Psoas muscle (tissue), 8 donors: ENCODE results near the gene NPFF. TPM values are rescaled to one million over a fixed set of nuclear protein-coding genes. Genes with fewer than 3 reads are reported as not detected.

Experiments used
- ATAC-seq, 4 donors: fragments of 200-7000 bp; cut with Tn5 transposase; one replicate each; pipeline ENCODE4 v1.9.1; 2020; ENCODE audit warnings: moderate library complexity in 3 of 4, mild to moderate bottlenecking in 2 of 4
- DNase-seq, 2 donors: peaks; one replicate each; pipeline ENCODE4 v3.0.0-alpha.2; 2020
- H3K27ac ChIP-seq: fragments of 200-600 bp; one replicate; pipeline ENCODE4 v1.8.0; 2022
- H3K27me3 ChIP-seq, 3 donors: fragments of 200-600 bp in 1 of 3; one replicate each; pipeline versions ENCODE4 v1.6.1 to v1.8.0; 2013 to 2022; ENCODE audit warnings: low read length in 2 of 3, mild to moderate bottlenecking in 2 of 3, moderate library complexity in 1 of 3; ENCODE audit not compliant: insufficient read depth in 3 of 3
- H3K36me3 ChIP-seq, 2 donors: fragments of 200-600 bp in 1 of 2; one replicate each; pipeline versions ENCODE4 v1.6.1 to v1.8.0; 2013 to 2022; ENCODE audit warnings: low read depth in 1 of 2, mild to moderate bottlenecking in 1 of 2, moderate library complexity in 1 of 2; ENCODE audit not compliant: insufficient read depth in 1 of 2
- H3K4me1 ChIP-seq: fragments of 200-600 bp; one replicate; pipeline ENCODE4 v1.8.0; 2022
- H3K4me3 ChIP-seq: fragments of 200-600 bp; one replicate; pipeline ENCODE4 v1.8.0; 2022; ENCODE audit warnings: mild to moderate bottlenecking
- H3K9me3 ChIP-seq: fragments of 200-600 bp; one replicate; pipeline ENCODE4 v1.8.0; 2022
- WGBS, 3 donors: extraction: QIAGEN DNeasy Blood & Tissue Kit; methylation state at CpG; one replicate each; pipeline versions ENCODE4 v1.1.6 to v1.1.7; 2013; 5-methylcytosine and 5-hydroxymethylcytosine counted together
- intact Hi-C, 2 donors: fragments of 100-400 bp; cut with DNase I; formaldehyde crosslinking; loops; one replicate each; pipeline versions ENCODE4 v1.11.0 to v1.14.2; 2022
- polyA plus RNA-seq, 3 donors: library from polyadenylated mRNA; stranded (reverse); fragments of 200-250 nt; gene quantifications; one replicate each; pipeline ENCODE4 v1.2.3, GENCODE V29; 2013
- total RNA-seq, 4 donors: library from RNA; stranded (reverse); fragmentation: NEBNext Ultra II Directional in 2 of 4; extraction: Animal tissue kit (Norgen Biotek cat#: 25700) in 2 of 4; gene quantifications; one replicate each; pipeline versions ENCODE4 v1.2.1 to v1.2.4, GENCODE V29; 2021 to 2023
- TF ChIP-seq, protein P1 (sequence below): fragments of 200-600 bp; IDR thresholded peaks from one replicate; pipeline ENCODE4 v1.8.0; 2022; ENCODE audit warnings: antibody characterized with exemption
- donor health status: healthy with polysubstance abuse.
- donor health status: DM: no; HTN: no; CAD: no; lungs with moderate emphysema.
- donor health status: Bipolar disorder and iron deficiency.
- donor health status: healthy.
- donor health status: DM: yes; HTN: yes; CAD: no.
- donor health status: DM: no; HTN: no; CAD: no.
- donor health status: DM: no; HTN: no; CAD: no.
- donor health status: DM: yes; HTN: yes; CAD: no.

The NPFF gene
- total and polyA plus RNA-seq, 7 donors, result not detected

DNA sequence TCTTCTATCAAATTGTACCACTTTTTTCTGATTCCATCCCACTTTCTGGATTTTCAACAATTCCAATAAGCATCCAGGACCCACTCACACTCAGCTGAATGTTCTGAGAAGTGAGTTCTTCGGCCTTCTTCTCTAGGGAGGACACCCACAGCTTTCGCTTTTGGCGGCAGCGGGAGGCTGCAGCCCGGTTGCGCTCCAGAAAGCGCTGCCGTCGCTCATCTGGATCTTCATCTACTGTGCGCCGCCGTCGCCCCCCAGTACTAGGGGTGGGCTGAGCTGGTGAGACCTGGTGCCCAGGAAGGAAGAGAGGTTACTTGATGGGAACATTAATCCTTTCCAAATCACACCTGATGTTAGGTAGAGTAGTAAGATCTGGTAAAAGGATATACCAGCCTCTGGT lies 17.2 kb upstream of the NPFF start:
- no peaks in the 10 kb centered on the region for H3K9me3 ChIP-seq
- intact Hi-C loops, result no loop called here
- no peak overlapping the region for H3K4me3 ChIP-seq
- no peak overlapping the region for H3K27ac ChIP-seq
- peaks cover 7 to 99% of the 10 kb centered on the region in 2 donors for H3K36me3 ChIP-seq
- ATAC-seq (no peak), DNase-seq (no peak)
- 95 to 97% (median 96%) methylated on average over 13 of the region's 13 CpGs for WGBS, 3 donors
- no peaks in the 10 kb centered on the region for H3K4me1 ChIP-seq
- H3K27me3 ChIP-seq, result no peaks in the 10 kb centered on the region
- TF ChIP-seq, protein P1, sequence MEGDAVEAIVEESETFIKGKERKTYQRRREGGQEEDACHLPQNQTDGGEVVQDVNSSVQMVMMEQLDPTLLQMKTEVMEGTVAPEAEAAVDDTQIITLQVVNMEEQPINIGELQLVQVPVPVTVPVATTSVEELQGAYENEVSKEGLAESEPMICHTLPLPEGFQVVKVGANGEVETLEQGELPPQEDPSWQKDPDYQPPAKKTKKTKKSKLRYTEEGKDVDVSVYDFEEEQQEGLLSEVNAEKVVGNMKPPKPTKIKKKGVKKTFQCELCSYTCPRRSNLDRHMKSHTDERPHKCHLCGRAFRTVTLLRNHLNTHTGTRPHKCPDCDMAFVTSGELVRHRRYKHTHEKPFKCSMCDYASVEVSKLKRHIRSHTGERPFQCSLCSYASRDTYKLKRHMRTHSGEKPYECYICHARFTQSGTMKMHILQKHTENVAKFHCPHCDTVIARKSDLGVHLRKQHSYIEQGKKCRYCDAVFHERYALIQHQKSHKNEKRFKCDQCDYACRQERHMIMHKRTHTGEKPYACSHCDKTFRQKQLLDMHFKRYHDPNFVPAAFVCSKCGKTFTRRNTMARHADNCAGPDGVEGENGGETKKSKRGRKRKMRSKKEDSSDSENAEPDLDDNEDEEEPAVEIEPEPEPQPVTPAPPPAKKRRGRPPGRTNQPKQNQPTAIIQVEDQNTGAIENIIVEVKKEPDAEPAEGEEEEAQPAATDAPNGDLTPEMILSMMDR, result no peak

DNA sequence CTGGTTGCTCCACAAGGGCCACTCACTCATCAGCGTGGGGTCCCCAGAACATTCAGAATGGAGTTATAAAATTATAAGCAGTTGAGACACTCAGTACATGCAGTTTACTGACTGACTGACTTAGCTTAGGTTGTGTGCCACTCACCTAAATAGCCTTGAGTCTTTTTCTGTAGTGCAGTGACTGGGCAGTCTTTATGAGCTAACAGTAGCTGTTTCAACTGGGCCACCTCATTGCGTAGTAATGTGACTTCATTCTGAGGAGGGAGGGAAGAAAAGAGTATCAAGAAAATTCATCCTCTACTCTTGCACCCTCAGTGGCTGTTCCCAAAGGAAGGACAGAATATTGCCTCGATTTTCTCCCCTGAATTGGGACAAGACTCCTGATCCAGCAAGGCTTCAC lies 15.8 kb upstream of the NPFF start:
- H3K36me3 ChIP-seq, result peaks cover 7 to 100% of the 10 kb centered on the region in 2 donors
- intact Hi-C loops, result no loop called here
- no peak overlapping the region for H3K27ac ChIP-seq
- no peaks in the 10 kb centered on the region for H3K27me3 ChIP-seq
- DNase-seq (no peak), ATAC-seq (no peak)
- no peaks in the 10 kb centered on the region for H3K4me1 ChIP-seq
- TF ChIP-seq, protein P1, result no peak
- no peak overlapping the region for H3K4me3 ChIP-seq
- 95 to 98% (median 95%) methylated on average over 3 of the region's 3 CpGs for WGBS, 3 donors
- H3K9me3 ChIP-seq, result no peaks in the 10 kb centered on the region

DNA sequence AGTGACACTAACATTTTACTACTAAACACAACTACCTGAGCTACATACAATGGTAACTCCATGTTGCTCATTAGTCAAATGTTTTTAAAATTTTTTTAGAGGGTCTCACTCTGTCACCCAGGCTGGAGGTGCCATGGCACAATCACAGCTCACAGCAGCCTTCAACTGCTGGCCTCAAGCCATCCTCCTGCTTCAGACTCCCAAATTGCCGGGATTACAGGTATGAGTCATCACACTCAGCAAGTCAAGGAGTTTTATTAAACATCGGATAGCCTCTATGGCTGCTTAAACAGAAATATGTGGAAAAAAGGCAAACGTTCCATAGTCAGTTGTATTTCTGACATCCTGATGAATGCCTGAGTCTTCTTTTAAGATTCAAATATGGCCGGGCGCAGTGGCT lies 11.1 kb upstream of the NPFF start:
- Histone ChIP-seq H3K27ac (no peak overlapping the region), H3K4me1 (no peaks in the 10 kb centered on the region), H3K27me3 (no peaks in the 10 kb centered on the region), H3K36me3 (peaks cover 20 to 100% of the 10 kb centered on the region in 2 donors), H3K4me3 (no peak overlapping the region), H3K9me3 (no peaks in the 10 kb centered on the region)
- WGBS, 3 donors, result 73 to 85% (median 76%) methylated on average over 5 of the region's 5 CpGs
- DNase-seq (no peak), ATAC-seq (no peak)
- intact Hi-C loops, result no loop called here
- TF ChIP-seq, protein P1, result no peak

DNA sequence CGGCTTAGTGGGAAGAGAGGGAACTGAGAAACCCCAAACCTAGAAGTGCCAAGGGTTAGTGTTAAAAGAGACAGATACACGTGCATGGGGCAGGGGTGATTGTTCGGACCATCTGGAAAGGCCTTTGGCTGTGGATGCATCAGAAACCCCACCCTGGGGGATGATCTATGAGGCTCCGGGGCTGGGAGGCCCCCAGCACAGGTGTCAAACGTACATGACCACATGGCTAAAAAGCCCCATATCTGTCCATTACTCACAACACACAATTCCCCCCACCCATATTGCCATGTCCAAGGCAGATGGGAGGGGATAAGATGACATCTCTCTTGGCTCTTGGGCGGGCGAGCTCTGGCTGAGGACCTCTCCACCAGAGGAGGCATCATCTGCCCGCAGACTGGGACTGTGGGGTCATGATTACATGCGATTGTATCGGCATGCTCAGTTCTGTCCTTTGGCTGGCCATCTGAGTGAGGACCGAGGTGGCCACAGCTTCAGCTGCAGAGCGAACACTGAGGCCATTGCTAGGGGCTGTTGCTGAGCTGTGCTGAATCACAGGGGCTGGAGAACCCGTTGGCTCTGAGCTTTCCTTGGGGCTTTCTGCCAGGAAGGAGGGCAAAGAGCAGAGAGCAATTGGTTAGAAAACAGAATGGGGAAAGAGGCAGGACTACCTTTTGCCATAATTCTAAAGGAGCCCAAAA lies 9.6 kb upstream of the NPFF start:
- intact Hi-C loops, result no loop called here
- no peaks in the 10 kb centered on the region for H3K9me3 ChIP-seq
- H3K27ac ChIP-seq, result no peak overlapping the region
- TF ChIP-seq, protein P1, result no peak
- no peak overlapping the region for H3K4me3 ChIP-seq
- ATAC-seq, result no peak
- WGBS, 3 donors, result 83 to 84% (median 83%) methylated on average over 13 of the region's 13 CpGs
- H3K4me1 ChIP-seq, result no peaks in the 10 kb centered on the region
- no peaks in the 10 kb centered on the region for H3K27me3 ChIP-seq
- no peak for DNase-seq
- H3K36me3 ChIP-seq, result peaks cover 16 to 100% of the 10 kb centered on the region in 2 donors

DNA sequence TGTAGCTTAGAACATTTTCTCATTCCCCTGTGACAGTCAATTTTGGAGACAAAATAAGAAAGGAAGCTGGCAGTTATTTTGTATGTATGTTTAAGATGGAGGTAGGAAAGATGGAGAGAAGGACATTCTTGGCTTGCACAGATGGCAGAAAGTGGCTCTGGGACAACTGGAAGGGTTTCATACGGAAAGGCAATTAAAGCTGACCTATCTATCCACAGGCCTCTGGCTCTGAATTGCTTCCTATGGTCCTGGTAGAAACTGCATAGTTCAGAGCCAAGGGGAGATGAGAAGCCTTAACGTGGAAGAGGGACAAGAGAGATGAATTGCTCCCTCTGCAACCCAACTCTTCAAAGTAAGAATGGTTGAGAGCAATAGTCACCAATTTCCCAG lies 8.0 kb upstream of the NPFF start:
- TF ChIP-seq, protein P1, result no peak
- no peaks in the 10 kb centered on the region for H3K9me3 ChIP-seq
- H3K36me3 ChIP-seq, result peaks cover 14 to 100% of the 10 kb centered on the region in 2 donors
- DNase-seq (no peak), ATAC-seq (no peak)
- intact Hi-C loops, result no loop called here
- 35 to 54% (median 51%) methylated on average over 2 of the region's 2 CpGs for WGBS, 3 donors
- H3K27me3 ChIP-seq, result no peaks in the 10 kb centered on the region
- H3K4me3 ChIP-seq, result no peak overlapping the region
- no peaks in the 10 kb centered on the region for H3K4me1 ChIP-seq
- H3K27ac ChIP-seq, result no peak overlapping the region
